Naive thymus-derived CD8-positive, alpha-beta T cell (primary cell): ENCODE measurements around the gene BCAR3. TPM values are rescaled to one million over a fixed set of nuclear protein-coding genes. Genes with fewer than 3 reads are reported as not detected.

Experiments
- ATAC-seq, 2 donors: fragments of 150-1000 bp; cut with Tn5 transposase in 1 of 2; sonication (Bioruptor Pico), chemical (Tn5 transposase) in 1 of 2; 1 replicate in 1 of 2; 2 replicates in 1 of 2; pipeline ENCODE4 v1.10.0; 2021; ENCODE audit warnings: mild to moderate bottlenecking in 2 of 2, moderate library complexity in 2 of 2
- POLR2A ChIA-PET: fragments of 350-600 bp; sonication (Branson Sonifier 250); formaldehyde crosslinking; loops from one replicate; lab custom pipeline; 2021; ENCODE audit warnings: antibody characterized with exemption; lab: Charles Lee
- DNase-seq, 10 donors: peaks; one replicate each; pipeline versions ENCODE4 v3.0.0 to v3.0.0-alpha.2; 2020 to 2022
- H3K27ac Mint-ChIP-seq, 10 donors: one replicate each; pipeline ENCODE4 v1.8.0; 2020 to 2022; ENCODE audit warnings: mild to moderate bottlenecking in 10 of 10, mixed read lengths in 10 of 10, moderate library complexity in 4 of 10, inconsistent platforms in 1 of 10
- H3K27me3 Mint-ChIP-seq, 5 donors: one replicate each; pipeline ENCODE4 v1.8.0; 2021 to 2022; ENCODE audit warnings: mixed read lengths in 5 of 5
- H3K36me3 Mint-ChIP-seq, 3 donors: one replicate each; pipeline ENCODE4 v1.8.0; 2020 to 2022; ENCODE audit warnings: mixed read lengths in 3 of 3, mild to moderate bottlenecking in 2 of 3, inconsistent platforms in 1 of 3
- H3K4me1 Mint-ChIP-seq, 4 donors: one replicate each; pipeline ENCODE4 v1.8.0; 2021 to 2022; ENCODE audit warnings: mixed read lengths in 4 of 4
- H3K4me3 Mint-ChIP-seq, 10 donors: one replicate each; pipeline ENCODE4 v1.8.0; 2020 to 2022; ENCODE audit warnings: mild to moderate bottlenecking in 10 of 10, mixed read lengths in 10 of 10, moderate library complexity in 6 of 10, inconsistent platforms in 1 of 10
- H3K9me3 Mint-ChIP-seq, 9 donors: one replicate each; pipeline ENCODE4 v1.8.0; 2020 to 2022; ENCODE audit warnings: mixed read lengths in 9 of 9, mild to moderate bottlenecking in 3 of 9, inconsistent platforms in 1 of 9, moderate library complexity in 1 of 9
- polyA plus RNA-seq, 3 donors: library from polyadenylated mRNA; unstranded; fragments of 300-500 nt; fragmentation: Illumina TruSeq; gene quantifications; one replicate each; pipeline ENCODE4 v1.2.3, GENCODE V29; 2021
- total RNA-seq, 8 experiments: library from RNA in 2 of 8; stranded (reverse) in 2 of 8; gene quantifications; one replicate each; pipeline ENCODE4 v1.2.3 and lab custom pipeline; 2021 to 2026

The BCAR3 gene
- total and polyA plus RNA-seq, 5 experiments from 2014 or later: 0.28 to 1.3 (median 0.66) TPM

DNA sequence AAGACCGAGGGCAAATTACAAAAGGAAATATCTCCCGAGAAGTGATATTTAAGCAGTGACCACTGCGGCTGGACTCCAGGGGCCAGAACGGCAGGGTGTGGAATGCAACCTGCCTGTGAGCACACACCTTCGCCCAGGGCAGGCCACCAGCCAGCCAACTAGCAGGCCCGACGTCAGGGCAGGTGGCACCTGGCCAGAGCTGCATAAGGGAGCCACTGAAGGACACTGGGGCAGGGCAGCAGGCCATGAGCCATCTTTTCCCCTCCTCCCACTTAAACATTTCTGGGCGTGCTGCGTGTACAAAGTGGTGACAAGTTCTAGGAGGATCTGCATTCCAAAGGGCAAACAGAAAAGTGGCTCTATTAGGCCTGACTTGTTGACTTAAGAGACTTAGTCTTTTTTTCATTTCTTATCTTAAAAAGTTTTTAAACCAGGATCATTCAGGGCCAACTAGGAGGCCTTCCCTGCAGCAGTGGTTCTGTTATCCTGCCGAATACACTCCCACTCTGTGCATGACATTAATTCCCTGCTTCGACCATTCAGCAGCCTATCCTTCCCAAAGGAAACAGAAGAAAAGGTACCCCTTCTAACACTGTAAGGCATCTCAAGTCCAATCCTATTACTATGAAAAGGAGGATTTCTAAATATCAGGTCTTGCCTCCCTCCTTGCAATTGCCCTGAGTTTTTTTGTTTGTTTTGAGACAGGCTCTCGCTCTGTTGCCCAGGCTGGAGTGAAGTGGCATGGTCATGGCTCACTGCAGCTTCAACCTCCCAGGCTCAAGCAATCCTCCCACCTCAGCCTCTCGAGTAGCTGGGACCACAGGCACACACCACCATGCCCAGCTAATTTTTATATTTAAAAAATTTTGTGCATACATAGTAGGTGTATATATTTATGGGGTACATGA lies 96.3 kb downstream of the BCAR3 start:
- Mint-ChIP-seq H3K27me3 (no peaks in the 10 kb centered on the region), H3K4me3 (no peak overlapping the region), H3K27ac (no peak overlapping the region), H3K4me1 (peaks cover 6 to 16% (median 12%) of the 10 kb centered on the region in 4 donors), H3K9me3 (no peaks in the 10 kb centered on the region), H3K36me3 (peaks cover 0 to 3% (median 2%) of the 10 kb centered on the region in 3 donors)
- ATAC-seq: no peak
- DNase-seq: no peak
- POLR2A ChIA-PET: interaction anchor here (1.0 kb wide), 1 partner anchor 13 kb away, joined by 3 read pairs; no protein-coding TSS in a partner anchor

DNA sequence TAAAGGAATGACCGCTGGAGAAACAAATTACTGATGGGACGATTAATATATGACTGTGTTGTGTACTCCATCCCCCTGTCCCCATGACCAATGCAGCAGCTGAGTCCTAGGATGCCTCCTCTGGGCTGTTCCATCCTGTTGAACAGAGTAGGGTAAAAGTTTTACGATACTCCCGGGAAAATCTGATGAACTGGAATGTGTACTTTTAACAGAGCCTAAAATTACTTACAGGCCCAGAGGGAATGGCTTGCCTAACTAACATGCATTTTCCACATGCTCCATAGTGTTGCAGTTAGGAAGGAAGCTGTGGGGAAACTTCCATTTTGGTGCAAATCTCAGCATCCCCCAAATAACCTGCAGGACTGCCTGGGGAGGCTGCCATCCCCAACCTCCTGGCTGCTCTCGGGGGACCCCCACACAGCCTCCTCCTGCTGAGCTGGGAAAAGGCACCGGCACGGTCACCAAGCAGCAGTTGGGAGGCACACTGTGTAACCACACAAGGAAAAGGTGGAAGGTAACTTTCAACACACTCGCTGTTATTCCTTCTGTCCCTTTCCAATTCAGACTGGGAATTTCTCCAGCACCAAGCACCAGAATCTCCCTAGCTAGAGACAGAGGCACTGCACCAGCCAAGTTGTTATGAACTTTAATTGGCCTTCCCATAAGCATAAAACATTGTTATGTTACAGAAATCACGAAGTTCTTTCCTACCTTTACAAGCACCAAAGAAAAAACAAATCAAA lies 97.2 kb downstream of the BCAR3 start:
- POLR2A ChIA-PET: interaction anchor here (1.0 kb wide), 1 partner anchor 14 kb away, joined by 3 read pairs; no protein-coding TSS in a partner anchor
- Mint-ChIP-seq H3K9me3 (no peaks in the 10 kb centered on the region), H3K4me1 (peaks cover 3 to 10% (median 6%) of the 10 kb centered on the region in 4 donors), H3K36me3 (peaks cover 0 to 3% (median 2%) of the 10 kb centered on the region in 3 donors), H3K27ac (no peak overlapping the region), H3K27me3 (no peaks in the 10 kb centered on the region), H3K4me3 (no peak overlapping the region)
- DNase-seq (no peak), ATAC-seq (no peak)

GRCh38 chr1:93581917-93582850 lies 99.5 kb downstream of the BCAR3 start:
- POLR2A ChIA-PET: no interaction called here
- no peak for ATAC-seq
- DNase-seq: no peak
- no peaks in the 10 kb centered on the region for H3K9me3 Mint-ChIP-seq
- no peaks in the 10 kb centered on the region for H3K27me3 Mint-ChIP-seq
- no peak overlapping the region for H3K4me3 Mint-ChIP-seq
- no peak overlapping the region for H3K27ac Mint-ChIP-seq
- no peaks in the 10 kb centered on the region for H3K4me1 Mint-ChIP-seq
- H3K36me3 Mint-ChIP-seq: peaks cover 0 to 2% (median 0%) of the 10 kb centered on the region in 3 donors

- no peak overlapping the region for H3K27ac Mint-ChIP-seq
- POLR2A ChIA-PET: no interaction called here
- no peaks in the 10 kb centered on the region for H3K4me1 Mint-ChIP-seq
- DNase-seq: no peak
- no peak overlapping the region for H3K4me3 Mint-ChIP-seq
- H3K9me3 Mint-ChIP-seq: no peaks in the 10 kb centered on the region
- H3K36me3 Mint-ChIP-seq: peaks cover 0 to 2% (median 0%) of the 10 kb centered on the region in 3 donors
- no peak for ATAC-seq
- H3K27me3 Mint-ChIP-seq: no peaks in the 10 kb centered on the region
These were observed 101.7 kb downstream of the BCAR3 start for GRCh38 chr1:93579891-93580290.

DNA sequence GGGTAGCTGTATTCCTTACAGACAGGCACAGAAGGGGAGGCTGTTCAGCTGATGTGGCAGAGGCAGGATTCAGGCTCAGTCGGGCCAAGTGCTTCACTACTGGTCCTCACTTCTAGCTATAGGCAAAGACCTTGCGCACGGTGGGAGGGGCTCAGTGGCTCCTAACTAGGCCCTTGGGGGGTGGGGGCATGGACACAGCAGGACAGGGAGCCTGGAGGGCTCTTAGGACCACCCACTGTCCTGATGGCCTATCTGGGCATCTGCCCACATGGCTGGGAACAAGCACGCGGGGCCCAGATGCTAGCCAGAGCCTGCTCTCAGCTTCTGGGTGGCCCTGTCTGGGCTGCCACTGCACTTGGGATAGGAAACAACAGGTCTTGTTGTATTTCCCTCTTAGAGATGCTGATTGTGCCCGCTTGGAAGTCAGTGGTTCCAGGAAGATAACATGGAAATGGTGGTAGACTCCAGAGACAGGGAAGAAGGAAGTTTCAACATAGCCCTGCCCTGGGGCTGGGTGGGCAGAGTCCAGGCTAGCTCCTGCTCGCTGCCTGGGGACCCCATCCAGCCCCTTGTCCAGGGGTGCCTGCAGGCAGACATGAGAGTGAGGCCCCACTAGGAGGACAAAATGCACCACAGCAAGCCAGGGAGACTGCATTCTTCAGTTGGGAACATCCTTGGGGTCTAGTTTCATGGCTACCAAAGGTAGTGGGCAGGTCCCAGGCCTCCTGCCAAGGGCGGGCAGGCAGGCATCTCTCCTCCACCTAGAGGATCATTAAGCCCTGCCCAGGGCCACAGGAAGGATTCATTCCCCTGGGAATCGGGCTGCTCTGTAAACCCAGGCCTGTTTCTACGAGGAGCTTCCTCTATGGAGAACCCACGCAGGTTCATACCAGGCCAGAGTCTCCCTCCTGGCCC lies 102.5 kb downstream of the BCAR3 start:
- no peak overlapping the region for H3K27ac Mint-ChIP-seq
- H3K27me3 Mint-ChIP-seq: no peaks in the 10 kb centered on the region
- DNase-seq: no peak
- peaks cover 0 to under 1% (median 0%) of the 10 kb centered on the region in 3 donors for H3K36me3 Mint-ChIP-seq
- ATAC-seq: no peak
- POLR2A ChIA-PET: no interaction called here
- no peaks in the 10 kb centered on the region for H3K9me3 Mint-ChIP-seq
- H3K4me1 Mint-ChIP-seq: no peaks in the 10 kb centered on the region
- H3K4me3 Mint-ChIP-seq: no peak overlapping the region

- Mint-ChIP-seq H3K9me3 (no peaks in the 10 kb centered on the region), H3K27ac (peak overlapping the region in 1 of 10 donors; percentile 23), H3K4me1 (no peaks in the 10 kb centered on the region), H3K4me3 (no peak overlapping the region), H3K36me3 (no peaks in the 10 kb centered on the region), H3K27me3 (no peaks in the 10 kb centered on the region)
- no peak for DNase-seq
- POLR2A ChIA-PET: no interaction called here
- ATAC-seq: no peak
These were observed 103.2 kb downstream of the BCAR3 start for GRCh38 chr1:93578433-93578830.

DNA sequence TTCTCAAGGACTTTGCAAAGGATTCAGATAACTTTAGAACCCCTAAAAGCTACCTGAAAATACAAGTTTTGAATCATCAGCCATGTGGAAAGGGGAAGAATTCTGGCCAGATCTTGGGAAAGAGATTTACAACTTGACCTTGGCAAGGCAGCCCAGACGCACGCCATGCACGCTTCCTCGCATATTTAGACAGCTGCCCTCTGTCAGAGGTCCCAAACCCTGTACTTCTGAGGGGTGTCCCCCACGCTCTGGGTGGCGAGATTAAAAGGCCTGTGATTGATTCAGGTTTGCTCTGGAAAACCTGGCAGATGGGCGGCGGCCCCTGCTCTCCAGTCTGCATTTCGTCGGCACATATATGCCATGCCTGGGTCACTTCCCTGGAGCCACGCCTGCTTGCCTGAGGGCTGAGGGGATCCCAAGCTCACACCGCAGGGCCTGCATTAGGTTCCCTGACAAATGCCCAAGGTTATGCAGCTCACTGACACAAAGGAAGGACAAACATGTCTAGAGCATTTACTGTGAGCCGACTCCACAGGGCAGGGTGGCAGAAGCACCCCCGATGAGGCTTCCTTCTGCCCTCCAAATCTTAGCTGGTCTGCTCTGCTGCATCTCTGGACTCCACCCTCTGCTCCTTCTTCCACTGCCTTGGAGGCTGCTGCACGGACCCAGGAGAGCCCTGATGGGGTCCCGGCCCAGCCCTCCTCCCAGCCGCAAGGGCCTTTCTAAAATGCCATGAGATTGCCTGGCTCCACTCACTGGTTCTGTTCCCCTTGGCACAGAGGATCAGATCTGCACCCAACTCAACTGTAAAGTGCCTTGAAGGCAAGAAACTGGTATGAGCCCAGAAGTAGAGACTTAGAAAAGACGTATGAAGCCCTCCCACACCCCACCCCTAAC lies 103.9 kb downstream of the BCAR3 start:
- ATAC-seq (no peak), DNase-seq (no peak)
- POLR2A ChIA-PET: no interaction called here
- no peaks in the 10 kb centered on the region for H3K4me1 Mint-ChIP-seq
- H3K27me3 Mint-ChIP-seq: no peaks in the 10 kb centered on the region
- no peaks in the 10 kb centered on the region for H3K9me3 Mint-ChIP-seq
- H3K27ac Mint-ChIP-seq: no peak overlapping the region
- no peaks in the 10 kb centered on the region for H3K36me3 Mint-ChIP-seq
- H3K4me3 Mint-ChIP-seq: no peak overlapping the region

DNA sequence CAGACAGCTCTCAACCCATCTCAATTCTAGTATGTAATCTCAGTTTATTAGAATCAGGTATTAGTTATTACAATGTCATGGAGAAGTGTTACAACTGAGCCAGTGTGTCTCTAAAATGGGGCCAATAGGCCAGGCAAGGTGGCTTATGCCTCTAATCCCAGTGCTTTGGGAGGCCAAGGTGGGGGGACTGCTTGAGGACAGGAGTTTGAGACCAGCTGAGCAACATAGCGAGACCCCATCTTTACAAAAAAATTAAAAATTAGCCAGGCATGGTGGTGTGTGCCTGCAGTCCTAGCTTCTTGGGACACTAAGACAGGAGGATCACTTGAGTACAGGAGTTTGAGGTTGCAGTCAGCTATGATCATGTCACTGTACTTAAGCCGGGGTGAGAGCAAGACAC lies 104.9 kb downstream of the BCAR3 start:
- no peaks in the 10 kb centered on the region for H3K4me1 Mint-ChIP-seq
- H3K36me3 Mint-ChIP-seq: no peaks in the 10 kb centered on the region
- no peak overlapping the region for H3K4me3 Mint-ChIP-seq
- H3K27ac Mint-ChIP-seq: no peak overlapping the region
- H3K27me3 Mint-ChIP-seq: no peaks in the 10 kb centered on the region
- no peak for ATAC-seq
- H3K9me3 Mint-ChIP-seq: no peaks in the 10 kb centered on the region
- POLR2A ChIA-PET: no interaction called here
- no peak for DNase-seq

DNA sequence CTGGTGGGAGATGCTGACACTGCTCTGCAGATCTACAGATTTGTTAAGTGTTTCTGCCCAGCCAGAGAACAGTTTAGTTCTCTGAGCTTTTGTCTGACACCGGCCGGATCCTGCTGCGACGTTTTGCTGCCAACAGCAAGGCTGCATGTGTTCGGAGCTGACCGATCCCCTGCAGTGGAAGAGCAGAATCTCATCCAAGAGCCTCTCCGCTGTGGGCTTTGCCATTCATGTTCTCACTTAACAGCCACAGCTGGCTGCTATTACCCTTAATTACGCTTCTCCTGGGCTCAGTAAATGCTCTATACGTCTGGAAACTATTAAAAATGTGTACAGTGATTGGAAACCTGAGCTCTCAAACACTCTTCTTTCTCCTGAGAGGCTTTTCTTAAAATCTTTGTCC lies 105.3 kb downstream of the BCAR3 start:
- POLR2A ChIA-PET: no interaction called here
- Mint-ChIP-seq H3K9me3 (no peaks in the 10 kb centered on the region), H3K4me3 (no peak overlapping the region), H3K27ac (no peak overlapping the region), H3K27me3 (no peaks in the 10 kb centered on the region), H3K36me3 (no peaks in the 10 kb centered on the region), H3K4me1 (no peaks in the 10 kb centered on the region)
- DNase-seq (no peak), ATAC-seq (no peak)

- POLR2A ChIA-PET: no interaction called here
- Mint-ChIP-seq H3K27ac (peak overlapping the region in 1 of 10 donors; percentile 28), H3K9me3 (no peaks in the 10 kb centered on the region), H3K4me3 (no peak overlapping the region), H3K27me3 (no peaks in the 10 kb centered on the region), H3K36me3 (no peaks in the 10 kb centered on the region), H3K4me1 (no peaks in the 10 kb centered on the region)
- no peak for ATAC-seq
- DNase-seq: no peak
These were observed 105.9 kb downstream of the BCAR3 start for GRCh38 chr1:93575621-93576284.
